Limb (tissue), 2 donors: ENCODE measurements around the gene NME8.
"Not testable (repeated sequence)": the region's sequence is repeated elsewhere in the genome, so short reads cannot be mapped to it uniquely, and the experiment has no call there.

Source experiments
- DNase-seq, 2 donors: peaks; one replicate each; pipeline ENCODE4 v3.0.0-alpha.2; 2016; ENCODE audit errors: extremely low spot score in 2 of 2

Gene NME8, protein sequence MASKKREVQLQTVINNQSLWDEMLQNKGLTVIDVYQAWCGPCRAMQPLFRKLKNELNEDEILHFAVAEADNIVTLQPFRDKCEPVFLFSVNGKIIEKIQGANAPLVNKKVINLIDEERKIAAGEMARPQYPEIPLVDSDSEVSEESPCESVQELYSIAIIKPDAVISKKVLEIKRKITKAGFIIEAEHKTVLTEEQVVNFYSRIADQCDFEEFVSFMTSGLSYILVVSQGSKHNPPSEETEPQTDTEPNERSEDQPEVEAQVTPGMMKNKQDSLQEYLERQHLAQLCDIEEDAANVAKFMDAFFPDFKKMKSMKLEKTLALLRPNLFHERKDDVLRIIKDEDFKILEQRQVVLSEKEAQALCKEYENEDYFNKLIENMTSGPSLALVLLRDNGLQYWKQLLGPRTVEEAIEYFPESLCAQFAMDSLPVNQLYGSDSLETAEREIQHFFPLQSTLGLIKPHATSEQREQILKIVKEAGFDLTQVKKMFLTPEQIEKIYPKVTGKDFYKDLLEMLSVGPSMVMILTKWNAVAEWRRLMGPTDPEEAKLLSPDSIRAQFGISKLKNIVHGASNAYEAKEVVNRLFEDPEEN

DNA sequence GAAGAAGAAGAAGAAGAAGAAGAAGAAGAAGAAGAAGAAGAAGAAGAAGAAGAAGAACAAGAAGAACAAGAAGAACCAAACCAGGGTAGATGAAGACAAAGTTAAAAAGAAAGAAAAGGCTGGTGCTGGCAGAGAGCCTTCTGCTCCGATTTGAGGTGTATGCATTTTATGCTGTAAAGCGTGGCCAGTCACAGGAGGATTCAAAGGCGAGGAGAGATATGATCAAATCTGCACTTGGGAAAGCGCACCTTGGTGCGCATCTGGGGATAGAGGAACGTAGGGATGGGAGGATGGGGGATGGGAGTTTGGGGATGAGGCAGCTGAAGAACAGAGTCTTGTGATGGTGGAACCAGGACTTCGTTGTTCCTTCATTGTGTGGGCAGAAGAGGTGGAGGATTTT is at the start of gene NME8:
TSS of gene NME8 (plus strand) at position 301 of the 400 bp plus-strand sequence. CDS start 1,670 bp downstream, outside the sequence.
- no peak for DNase-seq

DNA sequence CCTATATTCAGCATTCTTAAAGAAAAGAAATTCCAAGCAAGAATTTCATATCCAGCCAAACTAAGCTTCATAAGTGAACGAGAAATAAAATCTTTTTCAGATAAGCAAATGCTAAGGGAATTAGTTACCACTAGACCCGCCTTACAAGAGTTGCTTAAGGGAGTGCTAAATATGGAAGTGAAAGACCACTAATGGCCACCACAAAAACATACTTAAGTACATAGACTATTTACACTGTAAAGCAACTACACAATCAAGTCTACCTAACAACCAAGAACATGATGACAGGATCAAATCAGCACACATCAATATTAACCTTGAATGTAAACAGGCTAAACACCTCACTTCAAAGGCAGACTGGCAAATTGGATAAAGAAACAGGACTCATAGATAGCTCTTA is 42.2 kb upstream of the NME8 start:
- no peak for DNase-seq

DNA sequence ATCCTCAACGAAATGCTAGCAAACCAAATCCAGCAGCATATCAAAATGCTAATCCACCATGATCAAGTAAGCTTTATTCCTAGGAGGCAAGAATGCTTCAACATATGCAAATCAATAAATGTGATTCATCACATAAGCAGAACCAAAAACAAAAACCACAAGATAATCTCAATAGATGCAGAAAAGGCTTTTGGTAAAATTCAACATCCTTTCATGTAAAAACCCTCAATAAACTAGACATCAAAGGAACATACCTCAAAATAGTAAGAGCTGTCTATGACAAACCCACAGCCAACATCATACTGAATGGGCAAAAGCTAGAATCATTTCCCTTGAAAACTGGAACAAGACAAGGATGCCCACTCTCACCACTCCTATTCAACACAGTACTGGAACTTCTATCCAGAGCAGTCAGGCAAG is 36.2 kb upstream of the NME8 start:
- not testable (repeated sequence) for DNase-seq

DNA sequence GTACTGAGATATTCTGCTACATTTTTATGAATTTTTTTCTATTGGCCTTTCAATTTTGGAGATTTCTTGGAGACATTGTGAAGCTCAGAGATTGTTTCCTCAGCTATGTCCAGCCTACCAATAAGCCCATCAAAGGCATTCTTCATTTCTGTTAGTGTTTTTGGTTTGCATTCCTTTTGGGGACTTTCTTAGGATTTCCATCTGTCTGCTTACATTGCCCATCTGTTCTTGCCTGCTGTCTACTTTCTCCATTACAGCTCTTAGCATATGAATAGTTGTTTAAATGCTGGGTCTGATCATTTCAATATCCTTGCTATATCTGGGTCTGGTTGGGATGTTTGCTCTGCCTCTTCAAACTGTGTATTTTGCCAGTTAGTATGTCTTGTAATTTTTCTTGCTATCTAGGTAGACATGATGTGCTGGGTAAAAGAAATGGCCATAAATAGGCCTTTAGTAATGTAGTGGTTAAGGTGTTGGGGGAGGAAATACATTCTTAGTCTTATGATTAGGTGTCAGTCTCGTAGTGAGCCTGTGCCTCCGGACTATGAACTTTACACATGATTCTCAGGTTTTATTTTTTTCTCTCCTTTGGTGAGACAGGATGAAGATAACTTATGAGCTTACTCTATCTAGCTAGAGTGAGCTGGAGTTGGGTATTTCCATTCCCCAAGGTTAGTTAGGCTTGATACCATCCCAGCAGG is 32.6 kb upstream of the NME8 start:
- DNase-seq = no peak

DNA sequence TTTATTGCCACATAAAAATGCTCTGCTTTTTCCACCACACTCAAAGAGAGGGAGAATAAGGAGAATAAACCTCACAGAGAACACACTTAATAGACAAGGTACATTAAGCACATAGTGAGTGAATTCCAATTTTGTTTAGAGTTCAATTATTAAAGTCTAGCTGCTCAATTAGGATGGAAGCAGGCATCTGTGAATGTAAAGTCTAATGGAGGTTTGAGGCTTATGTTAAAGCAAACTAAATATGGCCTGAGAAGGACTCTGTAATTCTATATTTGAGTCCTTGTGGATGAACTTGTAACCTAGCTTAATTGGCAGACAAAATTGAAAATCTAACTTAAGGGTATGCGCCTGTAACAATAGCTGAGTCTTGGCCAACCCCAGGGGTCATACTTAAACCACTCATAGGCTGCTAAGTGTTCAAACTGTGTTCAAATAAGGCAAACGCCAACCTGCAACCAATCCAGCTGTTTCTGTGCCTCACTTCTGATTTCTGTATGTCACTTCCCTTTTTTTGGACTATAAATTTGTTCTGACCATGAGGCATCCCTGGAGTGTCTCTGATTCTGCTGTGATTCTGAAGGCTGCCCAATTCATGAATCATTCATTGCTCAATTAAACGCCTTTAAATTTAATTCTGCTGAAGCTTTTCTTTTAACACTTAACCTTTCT is 31.3 kb upstream of the NME8 start:
- DNase-seq = no peak

DNA sequence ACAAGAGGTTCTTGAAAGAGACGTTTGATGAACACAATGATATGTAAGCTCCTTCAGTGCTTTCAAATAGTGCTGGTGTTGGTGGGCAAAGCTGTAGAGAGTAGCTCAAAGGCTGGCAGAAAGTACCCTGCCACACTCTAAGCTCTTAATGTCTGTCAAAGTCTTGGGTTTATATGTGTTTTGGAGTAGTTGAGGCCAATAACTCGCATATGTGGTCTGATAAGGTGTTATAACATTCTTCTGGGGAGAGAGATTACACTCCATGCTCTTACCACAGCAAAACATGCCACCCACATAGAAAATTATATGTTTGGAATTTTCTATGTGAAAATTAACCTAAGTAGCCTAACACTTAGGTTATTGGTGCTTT is 30.8 kb upstream of the NME8 start:
- DNase-seq = no peak

DNA sequence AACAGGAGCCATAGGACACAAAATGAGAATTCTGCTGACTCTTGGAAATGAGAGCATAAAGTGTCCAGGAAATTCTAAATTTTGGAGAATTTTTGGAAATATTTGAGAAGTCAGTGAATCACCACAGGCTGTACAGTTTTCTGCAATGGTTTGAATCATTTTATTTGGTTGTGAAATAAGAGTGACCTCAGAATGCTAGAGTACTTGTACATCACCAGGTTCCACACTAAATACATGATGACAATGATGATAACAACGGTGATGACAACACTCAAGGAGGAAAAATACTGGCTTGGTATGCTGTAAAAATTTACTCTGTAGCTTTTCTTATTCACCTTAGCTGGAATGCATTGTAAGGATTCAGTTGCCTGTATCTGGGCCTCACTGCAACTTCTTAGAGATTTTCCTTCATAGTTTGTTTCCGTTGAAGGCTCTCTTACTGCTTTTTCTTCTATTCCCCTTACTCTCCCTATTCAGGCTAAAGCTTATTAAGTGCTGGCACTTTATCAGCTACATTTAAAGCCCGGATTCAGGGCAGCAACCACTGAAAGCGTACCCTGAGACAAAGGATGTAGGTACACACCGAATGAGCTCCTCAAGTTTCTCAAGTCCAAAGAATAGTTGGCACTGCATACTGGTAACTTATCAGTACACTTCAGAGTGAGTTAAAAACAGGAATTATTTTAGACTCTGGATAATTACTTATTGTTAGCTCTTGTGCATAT is 30.2 kb upstream of the NME8 start:
- no peak for DNase-seq

DNA sequence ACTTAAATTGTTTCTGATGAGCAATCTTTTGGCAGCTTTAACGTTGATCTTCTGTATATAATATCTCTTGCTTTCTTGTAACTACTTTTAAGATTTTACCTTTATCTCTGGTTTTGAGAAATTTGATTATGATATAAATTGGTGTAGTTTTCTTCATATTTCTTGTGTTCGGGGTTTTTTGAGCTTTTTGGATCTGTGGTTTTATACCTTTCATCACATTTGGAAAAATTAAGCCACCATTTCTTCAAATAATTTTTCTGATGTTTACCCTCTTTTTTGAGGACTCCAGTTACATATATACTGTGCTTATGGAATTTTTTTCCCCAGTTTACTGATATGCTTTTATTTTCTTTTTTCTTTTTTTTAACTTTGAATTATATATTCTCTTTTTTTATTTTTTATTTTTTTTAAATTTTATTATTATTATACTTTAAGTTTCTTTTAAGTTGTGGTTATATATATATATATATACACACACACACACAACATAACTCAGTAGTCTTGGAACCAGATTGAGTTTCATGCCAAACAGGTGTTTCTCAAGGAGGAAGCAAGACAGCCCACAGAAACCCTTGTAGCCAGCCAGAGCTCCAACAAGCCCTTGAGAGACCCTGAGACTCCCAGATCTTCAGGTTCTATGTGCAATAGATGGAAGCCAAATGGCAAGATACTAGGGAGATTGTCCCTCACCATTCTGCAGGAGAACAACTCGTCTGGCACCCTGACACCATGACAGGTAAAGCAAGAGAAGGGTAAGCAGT is 27.5 kb upstream of the NME8 start:
- no peak for DNase-seq

DNA sequence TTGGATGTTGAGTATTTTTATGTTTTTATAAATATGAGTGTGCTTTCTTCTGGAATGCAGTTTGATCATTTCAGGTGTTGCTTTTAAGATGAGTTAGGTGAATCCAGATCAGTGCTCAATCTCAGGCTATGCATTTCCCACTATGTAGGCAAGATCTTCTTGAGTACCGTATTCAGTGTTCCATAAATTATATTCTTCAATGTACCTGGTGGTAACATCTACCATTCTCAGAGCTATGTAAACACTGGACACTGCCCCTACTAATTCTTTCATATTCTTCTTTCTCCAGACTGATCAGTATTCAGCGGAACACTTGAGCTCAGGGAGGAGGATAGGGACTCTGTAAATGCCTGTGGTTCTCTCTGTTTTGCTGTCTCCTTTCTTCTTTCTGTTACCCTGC is 25.5 kb upstream of the NME8 start:
- DNase-seq = no peak

DNA sequence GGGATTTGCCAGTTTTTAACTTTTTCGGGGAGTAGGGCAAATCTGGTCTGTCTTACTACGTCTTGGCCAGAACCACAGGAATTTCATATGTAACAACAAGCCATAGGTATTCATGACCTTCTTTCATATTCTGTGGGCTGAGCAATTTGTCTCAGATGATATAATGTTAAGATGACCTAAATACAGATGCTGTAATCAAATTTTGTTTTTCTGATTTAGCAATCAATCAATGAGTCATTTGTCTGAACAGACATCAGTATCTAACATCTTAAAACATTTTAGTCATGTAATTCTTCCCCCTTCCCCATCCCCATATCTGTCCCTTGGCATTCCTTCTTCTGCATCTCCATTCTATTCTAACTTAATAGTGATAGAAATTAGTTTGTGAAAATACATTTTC is 24.8 kb upstream of the NME8 start:
- no peak for DNase-seq

DNA sequence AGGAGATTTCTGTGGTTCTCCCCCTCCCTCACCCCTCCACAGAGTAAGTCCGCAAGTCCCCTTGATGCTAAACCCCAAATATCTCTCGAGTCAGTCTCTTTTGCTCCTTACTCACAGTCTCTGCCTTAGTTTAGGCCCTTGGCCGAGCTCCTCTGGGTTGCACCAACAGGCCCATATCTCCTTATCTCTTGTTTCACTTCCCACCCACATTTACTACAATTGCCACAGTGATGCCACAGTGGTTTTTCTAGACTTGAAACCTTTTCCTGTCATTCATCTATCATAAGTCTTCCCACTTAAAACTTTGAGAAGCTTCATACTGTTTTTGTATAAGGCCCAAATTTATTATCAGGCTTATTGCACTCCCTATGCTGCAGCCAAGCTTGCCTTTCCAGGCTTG is 23.4 kb upstream of the NME8 start:
- no peak for DNase-seq

DNA sequence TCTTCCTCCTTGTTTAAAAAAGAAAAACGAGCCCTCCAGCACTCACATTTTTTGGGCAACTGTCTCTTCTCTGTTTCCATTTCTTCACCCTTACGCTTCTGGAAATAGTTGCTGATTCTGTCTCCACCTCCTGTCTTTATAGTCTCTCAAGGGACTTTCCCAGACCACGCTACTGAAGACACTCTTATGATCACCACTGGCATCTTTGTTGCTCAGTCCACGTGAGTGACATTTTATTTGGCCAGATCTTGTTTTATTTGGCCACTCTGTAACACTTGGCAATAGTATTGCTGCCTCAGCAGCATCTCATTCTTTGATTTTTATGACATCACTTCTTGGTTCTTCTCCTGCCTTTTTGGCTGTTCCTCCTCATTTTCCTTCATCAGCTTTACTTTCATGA is 21.6 kb upstream of the NME8 start:
- peak in 1 of 2 donors; percentile 13 for DNase-seq

DNA sequence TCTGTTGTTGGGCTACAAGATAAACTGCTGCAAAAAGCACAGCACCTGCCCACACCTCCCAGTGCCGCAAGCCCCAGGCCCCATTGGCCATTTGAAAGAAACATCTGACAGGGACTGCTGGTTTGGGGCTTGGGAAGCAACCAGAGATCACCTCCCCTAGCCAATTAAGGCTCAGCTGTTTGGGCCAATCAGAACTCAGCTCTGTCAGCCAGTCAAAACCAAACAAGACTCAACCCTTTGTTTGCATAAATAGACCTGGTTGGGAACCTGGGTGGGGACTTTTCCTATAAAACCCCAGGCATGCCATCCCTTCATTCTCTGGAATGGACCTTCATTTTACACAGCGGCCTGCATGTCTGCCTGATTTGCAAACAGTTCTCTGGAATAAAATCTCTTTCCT is 17.2 kb upstream of the NME8 start:
- no peak for DNase-seq

DNA sequence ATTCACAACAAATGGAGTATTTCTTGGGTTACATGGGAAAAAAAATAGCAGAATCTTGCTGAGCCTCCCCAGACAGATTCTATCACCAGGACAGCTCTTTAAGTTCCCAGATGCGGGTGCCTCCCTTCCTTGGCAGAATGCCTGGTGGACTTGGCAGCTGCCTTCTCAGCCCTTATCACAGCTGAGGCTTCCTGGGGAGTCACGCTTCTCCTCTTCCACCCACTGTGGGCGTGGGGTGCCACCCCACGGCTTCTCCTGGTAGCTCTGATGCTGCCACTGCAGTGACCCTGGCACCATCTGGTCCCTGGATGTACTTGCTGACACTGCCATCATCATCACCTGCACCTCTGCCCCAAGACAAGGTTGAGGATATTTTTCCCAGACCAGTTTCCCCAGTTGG is 16.2 kb upstream of the NME8 start:
- peak; percentile 71 to 77 for DNase-seq

DNA sequence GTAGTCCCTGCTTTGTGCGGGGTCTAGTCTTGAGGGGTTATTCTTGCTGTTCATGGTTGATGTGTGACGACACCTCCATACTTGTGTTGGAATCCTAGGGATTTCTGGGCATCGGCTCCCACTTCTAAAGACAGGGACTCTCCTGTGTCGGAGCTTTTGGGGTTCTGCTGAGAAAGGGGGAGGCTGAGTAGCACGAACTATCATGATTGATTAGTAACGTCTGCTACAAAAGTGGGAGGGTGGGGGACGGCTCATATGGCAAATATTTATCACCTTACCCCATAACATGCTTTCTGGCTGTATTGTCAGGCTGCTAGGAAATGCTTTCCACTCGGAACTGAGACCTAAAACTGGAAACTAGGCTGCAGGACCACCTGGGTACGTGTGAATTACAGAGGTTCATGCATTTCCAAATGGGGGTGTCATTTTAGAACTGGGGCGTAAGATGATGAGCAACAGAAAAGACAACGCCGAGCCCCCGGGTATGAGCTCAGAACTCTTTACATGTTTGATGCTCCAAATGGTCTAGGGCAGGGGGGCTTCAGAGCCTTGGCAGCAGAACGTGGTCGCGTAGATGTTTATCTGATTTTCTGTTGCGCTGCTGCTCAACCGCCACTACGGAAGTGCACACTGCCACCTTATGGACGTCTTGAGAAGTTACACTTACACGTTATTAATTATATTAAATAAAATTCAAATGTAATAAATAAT is 15.1 kb upstream of the NME8 start:
- peak; percentile 65 to 87 for DNase-seq

DNA sequence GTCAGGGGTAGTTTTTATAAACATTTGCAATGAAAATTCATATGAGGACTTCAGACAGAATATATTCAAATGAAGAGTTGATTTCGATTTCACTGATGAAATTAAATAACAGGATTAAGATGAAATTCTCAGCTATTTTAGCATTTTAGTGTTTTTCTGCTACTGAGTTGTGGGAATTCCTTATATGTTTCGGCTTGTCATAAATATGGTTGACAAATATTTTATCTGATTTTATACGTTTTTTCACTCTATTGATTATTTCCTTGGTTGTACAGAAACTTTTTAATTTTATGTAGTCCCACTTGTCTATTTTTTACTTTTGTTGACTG is 14.6 kb upstream of the NME8 start:
- no peak for DNase-seq

DNA sequence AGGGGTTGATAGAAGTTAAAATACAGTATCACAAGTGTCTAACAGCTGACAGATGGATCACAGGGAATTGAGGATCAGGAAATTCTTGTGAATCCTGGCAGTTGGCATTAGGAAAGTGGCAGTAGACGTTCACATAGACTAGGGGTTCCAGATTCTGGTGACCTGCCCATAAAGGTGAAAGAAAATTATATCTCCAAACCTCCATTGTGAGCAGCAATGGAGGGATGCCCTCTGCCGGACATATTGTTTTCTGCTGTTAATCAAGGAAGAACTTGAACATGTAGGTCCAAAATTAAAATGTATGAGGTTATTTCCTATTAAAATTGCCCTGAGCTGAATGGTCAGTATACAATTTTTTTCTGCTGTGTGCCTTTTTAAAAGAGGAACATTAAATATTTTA is 5.1 kb downstream of the NME8 start:
- no peak for DNase-seq

DNA sequence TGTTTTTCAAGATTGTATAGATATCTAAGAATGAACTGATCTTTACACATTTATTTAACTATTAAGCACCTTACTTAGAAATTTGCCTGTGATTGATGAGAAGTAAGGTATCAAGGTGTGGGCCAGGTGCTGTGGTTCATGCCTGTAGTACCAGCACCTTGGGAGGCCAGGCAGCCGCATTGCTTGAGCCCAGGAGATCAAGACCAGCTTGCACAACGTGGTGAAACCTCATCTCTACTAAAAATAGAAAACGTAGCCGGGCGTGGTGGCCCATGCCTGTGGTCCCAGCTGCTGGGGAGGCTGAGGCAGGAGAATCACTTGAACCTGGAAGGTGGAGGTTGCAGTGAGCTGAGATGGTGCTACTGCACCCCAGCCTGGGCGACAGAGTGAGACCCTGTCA is 33.7 kb downstream of the NME8 start:
- no peak for DNase-seq

DNA sequence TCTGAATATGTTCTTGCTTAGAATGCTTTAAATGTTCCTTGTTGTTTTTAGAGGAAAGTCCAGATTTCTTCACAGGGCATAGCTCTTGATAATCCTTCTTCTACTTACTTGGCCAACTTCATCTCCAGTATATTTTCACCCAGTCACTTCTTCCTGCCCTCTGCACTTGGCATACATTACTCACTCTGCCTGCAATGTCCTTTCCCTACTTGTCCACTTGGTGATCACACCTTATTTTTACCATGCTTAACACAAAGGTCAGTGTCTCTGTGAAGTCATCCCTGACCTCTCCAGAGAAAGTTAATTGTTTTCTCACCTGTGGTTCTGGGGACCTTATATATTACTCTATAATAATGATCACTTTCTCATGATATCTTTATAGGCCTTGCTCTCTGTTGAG is 45.0 kb downstream of the NME8 start:
- DNase-seq = no peak

DNA sequence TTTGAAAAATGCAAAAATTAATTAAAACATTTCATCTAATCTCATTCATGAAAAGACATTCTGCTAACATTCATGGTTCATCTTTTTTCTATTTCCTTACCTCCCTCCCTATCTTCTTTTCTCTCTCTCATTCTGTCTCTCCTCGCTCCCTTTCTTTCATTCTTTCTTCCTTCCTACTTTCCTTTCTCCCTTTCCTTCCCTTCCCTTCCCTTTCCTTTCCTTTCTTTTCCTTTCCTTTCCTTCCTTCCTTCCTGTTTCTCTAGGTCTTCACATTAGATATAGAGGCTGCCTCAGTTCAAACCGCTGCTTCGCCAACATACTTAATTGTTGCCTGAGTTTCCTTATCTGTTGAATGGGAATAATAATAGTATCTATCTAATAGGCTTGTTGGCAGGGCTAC is 46.3 kb downstream of the NME8 start:
- DNase-seq = no peak
